ENCODE data around the gene CCDC88C. TPM values are rescaled to one million over a fixed set of nuclear protein-coding genes. Genes with fewer than 3 reads are reported as not detected.
"Not testable (repeated sequence)": the region's sequence is repeated elsewhere in the genome, so short reads cannot be mapped to it uniquely, and the experiment has no call there.

The CCDC88C gene
- total RNA-seq, 1 donor from 2014 or later, result 40.6 TPM

DNA sequence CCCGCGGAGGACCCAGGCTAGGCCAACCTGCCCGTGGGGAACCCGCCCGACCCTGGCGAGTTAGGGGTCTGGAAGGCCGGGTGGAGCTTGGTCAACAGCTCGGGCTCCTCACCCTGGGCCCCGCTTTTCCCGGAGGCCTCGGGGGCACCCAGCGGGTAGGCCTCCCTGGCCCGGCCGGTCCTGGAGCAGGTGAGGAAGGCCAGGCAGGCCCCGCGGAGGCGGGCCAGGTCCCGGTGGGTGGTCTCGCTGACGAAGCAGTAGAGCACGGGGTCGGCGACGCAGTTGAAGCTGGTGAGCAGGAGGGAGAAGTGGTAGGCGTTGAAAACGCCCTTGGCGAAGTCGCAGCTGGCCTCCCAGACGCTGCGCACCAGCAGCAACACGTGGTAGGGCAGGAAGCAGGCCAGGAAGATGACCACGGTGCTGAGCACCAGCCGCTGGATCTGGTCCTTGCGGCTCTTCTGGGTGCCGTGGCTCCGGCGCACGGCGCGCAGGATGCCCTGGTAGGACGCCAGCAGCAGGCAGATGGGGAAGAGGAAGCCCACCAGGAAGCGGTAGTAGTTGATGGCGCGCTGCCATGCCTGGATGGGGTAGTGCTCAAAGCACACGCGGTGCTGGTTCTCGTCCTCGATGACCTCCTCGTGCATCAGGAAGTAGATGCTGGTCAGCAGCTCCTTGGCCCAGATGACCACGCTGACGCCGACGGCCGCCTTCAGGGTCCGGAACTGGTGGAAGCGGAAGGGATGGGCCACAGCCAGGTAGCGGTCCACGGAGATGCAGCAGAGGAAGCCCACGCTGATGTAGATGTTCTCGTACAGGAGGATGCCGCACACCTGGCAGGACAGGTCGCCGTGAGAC is 183.5 kb downstream of the CCDC88C start:
- DNase-seq (ENCODE audit: extremely low read depth, low read depth, low spot score), result no peak

DNA sequence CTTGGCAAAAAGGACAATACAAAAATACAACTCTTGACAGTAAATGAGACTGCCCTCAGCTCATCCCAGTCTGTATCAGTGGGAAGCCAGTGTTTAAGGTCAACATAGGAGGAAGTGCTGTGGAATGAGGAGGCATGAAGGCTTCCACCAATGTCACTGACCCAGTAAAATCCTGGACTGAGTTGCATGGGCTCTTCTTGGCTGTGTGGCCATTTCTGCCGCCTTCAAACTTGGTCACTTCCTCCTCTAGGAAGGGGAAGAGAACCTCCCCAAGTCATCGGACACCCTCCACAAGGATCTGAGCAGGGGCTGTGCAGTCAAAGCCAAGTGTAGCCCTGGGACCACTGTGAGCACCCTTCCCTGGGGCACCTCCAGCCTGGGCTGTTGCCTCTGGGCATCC is 185.0 kb downstream of the CCDC88C start:
- DNase-seq (ENCODE audit: extremely low read depth, low read depth, low spot score), result no peak

DNA sequence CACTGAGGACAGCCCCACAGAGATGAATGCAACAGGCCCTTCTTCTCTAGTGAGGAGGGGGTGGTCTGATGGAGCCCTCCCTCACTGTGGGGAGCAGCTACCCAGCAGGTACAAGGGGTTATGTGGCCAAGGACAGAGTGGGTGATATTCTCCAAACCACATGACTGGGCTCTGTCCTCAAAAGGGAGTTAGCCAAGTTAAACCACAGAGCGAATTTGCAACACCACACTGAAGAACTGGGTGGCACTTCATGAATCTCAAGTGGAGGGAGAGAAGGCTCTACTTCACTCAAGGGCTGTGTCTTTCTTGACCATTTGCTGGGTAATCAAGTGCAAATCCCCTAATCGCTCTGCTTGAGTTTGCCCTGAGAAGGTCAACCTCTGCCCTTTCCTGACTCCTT is 185.6 kb downstream of the CCDC88C start:
- no peak for DNase-seq (ENCODE audit: extremely low read depth, low read depth, low spot score)

DNA sequence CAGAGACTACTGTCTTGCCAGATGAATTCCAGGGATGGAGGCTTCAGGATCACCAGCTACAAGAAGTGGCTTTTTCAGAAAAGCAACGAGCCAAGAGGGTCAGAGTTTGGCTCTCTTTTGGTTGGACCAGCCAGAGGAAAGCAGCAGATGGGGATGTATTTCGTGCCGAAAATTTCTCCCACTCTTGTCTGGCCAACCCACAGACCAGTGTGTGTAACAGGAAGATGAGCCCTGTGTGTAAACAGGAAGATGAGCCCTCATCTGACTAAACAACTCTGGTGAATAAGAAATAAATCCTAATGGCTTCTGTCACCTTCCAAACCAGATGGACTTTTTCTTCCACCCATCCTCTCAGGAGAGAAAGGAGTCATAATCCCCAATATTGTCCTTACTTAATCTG is 186.2 kb downstream of the CCDC88C start:
- no peak for DNase-seq (ENCODE audit: extremely low read depth, low read depth, low spot score)

DNA sequence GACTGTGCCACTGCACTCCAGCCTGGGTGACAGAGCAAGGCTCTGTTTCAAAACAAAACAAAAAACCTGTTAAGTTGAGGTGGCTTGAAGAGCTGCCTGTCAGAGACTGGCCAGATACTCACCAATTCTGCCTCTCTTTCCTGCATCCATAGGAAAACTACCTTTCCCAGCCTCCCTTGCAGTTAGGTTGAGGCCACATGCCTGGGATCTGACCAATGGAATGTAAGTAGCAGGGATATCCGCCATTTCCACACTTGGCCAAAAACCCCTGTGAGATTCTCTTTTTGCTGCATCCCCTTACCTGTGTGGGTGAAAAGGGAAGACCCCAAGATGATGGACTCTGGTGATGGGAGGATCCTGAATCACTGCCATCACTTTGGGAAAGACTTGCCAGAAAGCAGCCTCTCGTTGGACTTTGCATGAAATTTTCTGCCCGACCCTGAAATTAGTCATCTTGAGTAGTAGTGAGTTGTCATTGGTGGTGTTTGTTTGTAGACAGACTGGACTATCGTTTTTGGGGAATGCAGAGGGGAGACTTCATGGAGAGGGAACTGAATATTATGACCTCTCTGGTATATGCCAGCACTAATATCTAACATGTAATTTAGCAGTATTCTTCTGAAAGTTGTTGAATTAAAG is 187.1 kb downstream of the CCDC88C start:
- DNase-seq (ENCODE audit: extremely low read depth, low read depth, low spot score), result no peak

DNA sequence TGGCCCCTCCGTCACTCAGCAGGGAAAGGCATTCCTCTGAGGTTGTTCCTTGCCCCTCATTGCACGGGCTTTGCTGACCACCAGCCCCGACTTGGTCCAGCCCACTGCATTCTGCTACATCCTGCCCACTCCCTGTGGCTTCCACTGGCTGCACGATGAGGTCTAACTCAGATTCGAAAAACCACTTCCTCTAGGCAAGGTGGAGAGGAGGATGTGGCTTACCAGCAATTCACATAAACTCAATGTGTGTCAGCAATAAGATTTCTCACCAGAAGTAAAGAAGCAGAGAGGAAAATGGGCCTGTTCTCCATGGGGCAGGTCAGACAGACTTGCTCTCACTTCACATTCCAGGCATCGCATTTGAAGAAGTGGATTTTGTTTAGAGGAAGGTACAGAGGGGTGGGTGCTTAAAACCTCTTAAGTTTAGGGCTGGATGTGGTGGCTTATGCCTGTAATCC is 187.8 kb downstream of the CCDC88C start:
- no peak for DNase-seq (ENCODE audit: extremely low read depth, low read depth, low spot score)

DNA sequence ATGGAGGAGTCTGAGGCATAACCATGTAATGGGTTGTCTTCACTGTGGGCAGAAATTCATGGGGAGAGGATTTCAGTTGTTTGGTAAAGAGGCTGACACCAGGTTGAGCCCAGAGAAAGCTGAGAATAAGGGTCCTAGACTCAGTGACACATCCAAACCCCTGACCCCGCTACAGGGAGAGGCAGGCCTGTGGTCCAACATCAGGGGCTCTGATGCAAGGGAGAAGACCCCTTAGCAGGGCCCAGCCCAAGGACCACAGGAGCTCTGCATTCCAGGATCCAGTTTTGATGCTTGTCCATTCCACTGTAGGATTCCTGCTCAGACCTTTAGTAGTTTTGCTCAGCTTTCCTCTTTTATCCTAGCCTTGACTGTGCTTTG is 188.6 kb downstream of the CCDC88C start:
- DNase-seq (ENCODE audit: extremely low read depth, low read depth, low spot score), result no peak

DNA sequence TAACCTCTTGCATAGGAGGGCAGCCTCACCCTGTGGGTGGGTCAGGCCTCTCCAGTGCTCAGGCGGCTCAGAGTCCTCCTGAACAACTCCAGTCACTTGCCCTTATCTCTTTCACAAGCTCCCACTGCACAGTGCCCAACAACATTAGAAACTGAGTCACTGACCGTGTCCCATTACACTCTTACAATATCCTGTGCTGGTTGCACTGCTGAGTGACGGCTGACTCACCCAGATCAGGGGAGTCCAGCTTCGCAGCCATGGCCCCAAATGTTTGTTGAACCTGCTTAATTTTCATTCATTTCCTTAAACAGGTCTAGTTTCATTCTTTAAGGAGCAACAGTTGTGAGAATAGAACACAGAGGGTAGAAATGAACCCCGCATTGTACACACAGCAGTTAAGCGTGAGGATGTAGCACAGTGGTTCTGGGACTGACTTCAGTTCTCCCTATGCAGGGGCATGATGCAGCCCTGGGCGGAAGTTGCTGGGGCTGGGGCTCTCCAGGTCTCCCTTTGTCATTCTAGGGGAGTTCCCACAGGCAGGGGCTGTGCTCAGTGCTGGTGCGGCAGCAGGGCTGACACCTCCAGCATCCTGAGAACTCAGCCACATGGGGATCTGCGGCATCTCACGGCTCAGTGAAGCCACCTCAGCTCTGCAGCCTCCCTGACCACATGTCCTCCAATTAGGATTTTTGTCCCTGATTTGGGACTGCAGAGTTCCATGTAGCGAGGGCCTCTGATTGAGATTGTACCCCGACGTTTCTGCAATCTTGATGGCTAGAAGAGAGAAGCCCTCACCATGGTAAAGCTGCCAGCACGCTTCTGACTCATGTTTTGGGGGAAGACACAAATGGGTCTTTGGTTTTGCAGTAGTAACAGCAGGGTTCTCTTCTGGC is 189.3 kb downstream of the CCDC88C start:
- DNase-seq (ENCODE audit: extremely low read depth, low read depth, low spot score), result no peak

DNA sequence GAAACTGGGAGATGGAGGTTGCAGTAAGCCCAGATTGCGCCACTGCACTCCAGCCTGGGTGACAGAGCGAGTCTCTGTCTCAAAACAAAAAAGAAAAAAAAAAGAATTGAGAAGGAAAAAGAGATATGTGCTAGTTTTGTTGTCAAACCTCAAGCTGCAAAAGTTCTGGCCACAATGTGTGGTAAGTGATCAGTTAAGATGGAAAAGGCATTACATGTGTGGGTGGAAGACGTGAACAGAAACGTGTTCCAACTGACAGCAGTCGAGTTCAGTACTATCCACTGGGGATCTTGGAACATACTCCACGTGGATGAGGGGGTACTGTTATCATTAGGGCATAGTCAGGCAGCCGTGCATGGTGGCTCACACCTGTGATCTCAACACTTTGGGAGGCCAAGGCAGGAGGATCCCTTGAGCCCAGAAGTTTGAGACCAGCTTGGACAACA is 190.4 kb downstream of the CCDC88C start:
- DNase-seq (ENCODE audit: extremely low read depth, low read depth, low spot score), result no peak

DNA sequence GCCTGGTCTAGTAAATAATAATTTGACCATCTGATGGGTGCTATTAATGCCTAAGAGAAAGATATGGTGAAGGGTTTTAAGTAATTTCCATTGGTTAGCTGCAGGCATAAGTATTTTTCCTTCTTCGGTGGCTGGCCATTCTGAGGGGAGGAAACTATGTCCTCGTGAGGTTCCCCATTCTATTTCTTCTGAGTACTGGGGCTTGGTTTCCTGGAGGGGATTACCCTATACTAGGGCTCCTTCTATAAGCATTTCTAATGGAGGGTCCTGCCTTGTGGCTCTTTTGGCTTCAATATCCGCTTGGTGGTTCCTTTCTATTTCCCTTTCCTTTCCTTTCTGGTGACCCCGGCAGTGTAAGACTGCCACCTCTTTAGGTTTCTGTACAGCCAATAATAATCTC is 191.3 kb downstream of the CCDC88C start:
- DNase-seq (ENCODE audit: extremely low read depth, low read depth, low spot score), result not testable (repeated sequence)

DNA sequence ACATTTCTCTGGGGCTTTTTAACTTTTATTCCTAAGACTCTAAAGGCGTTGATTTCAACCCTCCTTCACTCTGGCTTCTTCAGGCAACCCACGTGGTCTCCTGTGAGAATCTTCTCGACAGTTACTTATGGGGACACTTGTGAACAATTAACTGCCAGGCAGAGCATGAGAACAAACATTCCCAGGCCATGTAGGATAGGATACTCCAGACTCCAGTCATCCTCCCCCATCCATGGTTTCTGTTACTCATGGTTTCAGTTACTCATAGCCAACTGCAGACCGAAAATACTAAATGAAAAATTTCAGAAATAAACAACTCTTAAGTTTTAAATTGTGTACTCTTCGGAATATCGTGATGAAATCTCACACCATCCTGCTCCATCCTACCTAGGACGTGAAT is 192.6 kb downstream of the CCDC88C start:
- no peak for DNase-seq (ENCODE audit: extremely low read depth, low read depth, low spot score)

DNA sequence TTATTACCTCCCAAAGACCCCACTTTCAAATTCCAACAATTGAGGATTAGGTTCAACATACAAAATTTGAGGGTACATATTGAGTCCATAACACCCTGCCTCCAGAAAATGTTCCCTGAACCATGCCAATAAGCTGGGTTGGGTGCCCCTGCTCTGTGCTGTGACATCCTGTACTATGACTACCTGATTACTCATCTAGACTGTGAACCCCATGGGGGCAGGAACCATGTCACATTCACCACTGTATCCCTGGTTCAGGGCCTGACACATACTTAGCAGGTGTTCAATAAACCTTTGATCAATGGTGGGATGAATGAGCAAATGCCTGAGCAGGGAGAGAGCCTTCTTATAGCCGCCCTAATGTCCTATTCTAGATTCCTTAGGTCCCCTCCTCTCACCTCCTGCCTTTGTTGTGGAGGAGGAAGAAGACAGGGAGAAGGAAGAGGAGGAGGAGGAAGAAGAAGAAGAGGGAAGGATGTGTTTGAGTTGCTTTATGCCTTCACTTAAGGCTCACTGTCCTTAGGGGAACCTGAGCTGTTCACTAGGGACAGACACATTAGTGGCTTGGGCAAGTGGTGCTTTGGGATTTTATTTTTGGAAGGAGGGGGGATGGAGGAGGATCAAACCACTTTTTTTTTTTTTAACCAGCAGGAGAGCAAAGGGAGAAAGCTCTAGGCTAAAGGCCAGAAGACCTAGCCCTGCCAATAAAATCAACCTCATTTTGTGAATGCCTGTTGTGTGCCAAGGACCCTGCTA is 194.4 kb downstream of the CCDC88C start:
- no peak for DNase-seq (ENCODE audit: extremely low read depth, low read depth, low spot score)

Other genes with a start within 250 kb of the CCDC88C start
- gene GPR68, start 173.1 kb downstream of the CCDC88C start, total RNA-seq, result 3.1 and 3.7 TPM in 2 replicates
- gene PPP4R3A, start 92.5 kb upstream of the CCDC88C start, total RNA-seq, result 48.7 and 65.2 TPM in 2 replicates